HL-60 (cell line): ENCODE measurements around the gene NLRP3.

Experiments used
- CTCF ChIP-seq: IDR thresholded peaks from one replicate; pipeline ENCODE4 v1.5.1; 2011; ENCODE audit warnings: low read length, control low read depth, inconsistent platforms; ENCODE audit not compliant: insufficient read depth
- GABPA ChIP-seq: IDR thresholded peaks from 2 replicates; pipeline ENCODE4 v1.6.1; 2012; ENCODE audit warnings: low read depth
- POLR2AphosphoS5 ChIP-seq: IDR thresholded peaks from 2 replicates; pipeline ENCODE4 v1.6.1; 2012; ENCODE audit warnings: low read depth
- REST ChIP-seq: IDR thresholded peaks from 2 replicates; pipeline ENCODE4 v1.6.1; 2012; ENCODE audit warnings: low read depth; ENCODE audit not compliant: insufficient replicate concordance
- SPI1 ChIP-seq: IDR thresholded peaks from 2 replicates; pipeline ENCODE4 v1.6.1; 2012; ENCODE audit warnings: low read depth, mild to moderate bottlenecking, borderline replicate concordance

GRCh38 chr1:247482747-247483146, 66.8 kb downstream of the NLRP3 start:
- TF ChIP-seq CTCF (no peak), REST (no peak), SPI1 (no peak), POLR2AphosphoS5 (no peak), GABPA (no peak)
